ENCODE results near the gene ITGAV.
"Not testable (repeated sequence)": the region's sequence is repeated elsewhere in the genome, so short reads cannot be mapped to it uniquely, and the experiment has no call there.

The ITGAV gene
- 32.6 to 36.7 (median 34.0) reads per million in 3 experiments for total RNA-seq

DNA sequence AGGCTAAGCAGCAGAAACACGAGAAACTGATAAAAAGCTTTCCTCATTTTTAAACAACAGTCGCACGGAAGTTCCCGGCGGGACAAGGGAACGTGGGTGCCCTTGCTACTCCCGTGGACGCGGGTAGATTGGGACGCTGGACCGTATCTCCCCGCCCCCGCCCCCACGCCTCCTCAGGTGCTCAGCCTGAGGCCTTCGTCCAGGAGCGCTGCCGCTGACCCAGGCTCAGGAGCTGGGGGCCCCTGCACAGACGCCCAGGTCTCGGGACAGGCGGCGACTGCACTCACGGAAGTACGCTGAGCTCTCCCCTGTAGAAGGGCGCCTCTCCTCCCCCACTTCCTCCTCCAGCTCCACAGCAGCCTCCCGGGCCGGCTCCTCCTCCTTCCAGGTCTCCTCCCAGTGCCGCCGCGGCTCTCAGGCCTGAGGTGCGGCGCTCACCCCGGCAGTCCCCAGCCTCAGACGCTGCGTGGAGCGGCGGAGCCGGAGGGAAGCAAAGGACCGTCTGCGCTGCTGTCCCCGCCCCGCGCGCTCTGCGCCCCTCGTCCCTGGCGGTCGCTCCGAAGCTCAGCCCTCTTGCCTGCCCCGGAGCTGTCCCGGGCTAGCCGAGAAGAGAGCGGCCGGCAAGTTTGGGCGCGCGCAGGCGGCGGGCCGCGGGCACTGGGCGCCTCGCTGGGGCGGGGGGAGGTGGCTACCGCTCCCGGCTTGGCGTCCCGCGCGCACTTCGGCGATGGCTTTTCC is at the start of gene ITGAV:
Gene ITGAV, plus strand, starts transcription at position 445 of the 738 bp plus-strand sequence. Its CDS starts 283 bp downstream, at position 728.
- DNase-seq: peak; percentile 81

DNA sequence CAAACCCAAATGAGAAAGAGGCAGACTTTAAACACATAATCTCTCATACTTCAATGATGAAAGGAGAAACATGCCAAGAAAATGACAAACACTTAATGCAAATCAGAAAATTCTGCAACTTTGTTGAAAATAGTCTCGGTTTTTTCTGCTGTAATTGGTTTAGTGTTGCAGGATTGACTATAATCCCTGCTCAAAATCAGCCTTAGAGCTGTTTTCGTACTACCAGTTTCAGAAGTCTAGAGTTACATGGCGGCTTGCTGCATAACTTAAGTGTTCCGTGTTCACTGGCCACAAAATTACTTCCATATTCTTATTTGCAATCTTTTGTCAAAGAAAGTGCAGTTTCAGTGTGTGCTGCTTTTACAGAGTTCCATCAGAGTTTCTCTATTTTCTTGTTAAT is 48.9 kb upstream of the ITGAV start:
- DNase-seq: no peak

DNA sequence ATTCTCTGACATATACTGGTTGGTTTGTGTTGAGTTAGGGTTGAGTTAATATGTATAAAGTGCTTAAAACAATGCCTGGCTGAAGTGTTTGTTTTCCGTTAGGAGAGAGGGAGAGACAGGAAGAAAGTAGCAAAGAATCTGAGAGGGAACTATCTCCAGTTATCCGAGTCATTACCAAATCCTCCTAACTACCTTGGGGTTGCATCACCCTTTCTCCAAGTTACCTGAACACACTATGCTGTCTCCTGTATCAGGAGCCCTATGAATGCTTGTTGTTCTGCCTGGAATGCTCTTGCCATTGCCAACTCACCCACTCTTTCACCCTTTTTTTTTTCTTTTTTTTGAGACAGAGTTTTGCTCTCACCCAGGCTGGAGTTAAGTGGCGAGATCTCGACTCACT is 47.9 kb upstream of the ITGAV start:
- DNase-seq: no peak

DNA sequence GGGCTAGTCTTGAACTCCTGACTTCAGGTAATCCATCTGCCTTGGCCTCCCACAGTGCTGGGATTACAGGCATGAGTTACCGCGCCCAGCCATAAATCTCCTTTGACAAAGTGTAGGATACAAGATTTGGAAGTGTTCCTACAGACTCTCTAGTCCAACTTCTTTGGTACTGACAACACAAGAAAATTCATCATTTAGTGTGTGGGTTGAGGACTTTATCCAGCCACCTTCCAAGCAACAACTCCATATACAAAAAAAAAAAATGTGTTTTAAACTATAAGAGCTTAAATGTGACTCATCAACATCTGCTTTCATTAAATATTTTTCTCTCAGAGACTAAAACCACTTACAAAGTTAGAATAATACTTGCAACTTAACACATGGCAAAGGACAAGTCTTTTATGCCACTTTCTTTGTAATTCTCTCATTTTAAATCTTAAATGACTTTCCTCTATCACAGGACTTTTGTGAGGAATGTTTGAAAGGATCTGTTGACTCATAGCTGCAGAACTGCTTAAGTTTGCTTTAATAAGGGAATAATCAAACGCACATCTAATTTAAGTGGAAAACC is 46.2 kb upstream of the ITGAV start:
- no peak for DNase-seq

DNA sequence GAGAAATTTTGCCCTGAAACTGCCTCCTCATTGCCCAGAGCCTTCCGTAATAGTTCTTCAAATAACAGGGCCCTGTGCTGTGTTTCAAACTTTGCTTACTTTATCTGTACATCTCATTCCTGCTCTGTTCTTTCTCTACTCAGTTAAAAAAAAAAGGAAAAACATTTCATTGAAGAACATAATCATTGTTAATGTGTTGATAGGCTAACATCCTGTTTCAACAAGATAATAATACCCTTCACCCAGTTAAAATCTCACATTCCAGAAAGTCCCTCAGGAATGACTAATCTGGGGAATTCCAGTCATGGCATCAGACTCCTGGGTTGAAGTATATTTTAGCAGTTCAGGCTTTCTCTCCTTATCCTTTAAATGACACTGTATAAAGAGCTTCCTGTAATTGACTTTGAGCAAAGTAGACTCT is 45.6 kb upstream of the ITGAV start:
- no peak for DNase-seq

DNA sequence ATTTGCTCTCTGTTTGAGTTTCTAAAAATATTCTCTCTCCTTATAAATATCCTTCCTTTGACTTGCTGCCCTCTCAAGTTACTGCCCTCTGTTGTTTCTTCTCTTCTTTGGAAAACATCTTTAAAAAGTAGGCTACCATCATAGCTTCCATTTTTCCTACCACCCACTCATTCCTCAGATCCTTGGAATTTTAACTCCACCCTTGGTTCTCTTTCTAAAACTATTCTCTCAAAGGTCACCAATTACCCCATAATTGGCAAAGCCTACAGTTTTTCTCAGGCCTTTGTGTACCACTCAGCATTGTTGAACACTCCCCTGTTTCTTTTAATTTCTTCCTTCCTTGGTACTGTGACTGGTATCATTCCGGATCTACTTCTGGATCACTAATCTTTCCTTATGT is 43.0 kb upstream of the ITGAV start:
- DNase-seq: no peak

DNA sequence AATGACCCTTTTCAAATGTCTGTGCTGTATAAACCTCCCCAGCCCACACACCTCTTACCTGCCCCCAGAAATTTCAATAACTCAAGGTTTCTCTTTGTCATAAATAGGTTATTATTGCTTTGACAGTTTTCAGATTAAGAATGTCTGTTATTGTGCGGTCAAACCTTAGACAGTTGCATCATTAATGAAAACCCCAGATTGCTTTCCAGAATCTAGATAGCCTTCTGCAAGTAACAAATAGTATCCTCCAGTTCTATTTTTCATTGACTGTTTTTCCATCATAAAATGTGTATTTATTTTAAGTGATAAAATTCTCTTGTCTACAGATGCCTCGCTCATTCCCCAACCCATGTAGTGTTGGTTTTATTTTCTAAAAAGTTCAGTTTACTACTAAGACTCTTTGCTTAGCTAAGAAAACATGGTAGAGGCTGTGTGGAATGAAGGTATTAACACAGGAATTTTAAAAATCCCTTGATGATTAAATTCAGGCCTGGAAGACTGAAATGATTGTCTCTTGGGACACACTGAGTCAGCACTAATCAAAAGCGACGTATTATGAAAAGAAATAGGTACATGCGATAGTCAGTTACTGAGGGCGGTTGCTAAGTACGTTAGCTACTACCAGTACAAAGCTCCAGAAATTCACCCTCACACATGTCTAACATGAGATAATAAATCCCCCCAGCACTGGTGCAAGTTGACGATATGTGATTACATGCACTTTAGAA is 38.4 kb upstream of the ITGAV start:
- DNase-seq: no peak

DNA sequence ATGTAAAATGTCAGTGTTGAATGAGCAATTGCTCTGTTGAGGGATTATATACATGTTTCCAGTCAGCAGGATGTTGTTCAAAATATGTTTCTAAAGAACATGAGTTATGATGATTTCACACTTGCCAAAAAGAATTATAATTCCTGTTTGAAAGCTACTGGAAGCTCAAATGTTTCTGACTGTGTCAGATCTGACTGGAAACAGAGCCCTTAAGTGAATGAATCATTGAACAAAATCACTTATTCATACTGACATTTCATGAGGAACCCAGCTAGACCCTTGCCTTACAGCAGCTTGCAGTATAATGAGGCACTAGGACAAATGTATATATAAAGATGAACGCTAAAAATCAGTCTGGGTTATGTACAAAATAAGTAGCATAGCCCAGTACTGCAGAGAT is 35.4 kb upstream of the ITGAV start:
- no peak for DNase-seq

DNA sequence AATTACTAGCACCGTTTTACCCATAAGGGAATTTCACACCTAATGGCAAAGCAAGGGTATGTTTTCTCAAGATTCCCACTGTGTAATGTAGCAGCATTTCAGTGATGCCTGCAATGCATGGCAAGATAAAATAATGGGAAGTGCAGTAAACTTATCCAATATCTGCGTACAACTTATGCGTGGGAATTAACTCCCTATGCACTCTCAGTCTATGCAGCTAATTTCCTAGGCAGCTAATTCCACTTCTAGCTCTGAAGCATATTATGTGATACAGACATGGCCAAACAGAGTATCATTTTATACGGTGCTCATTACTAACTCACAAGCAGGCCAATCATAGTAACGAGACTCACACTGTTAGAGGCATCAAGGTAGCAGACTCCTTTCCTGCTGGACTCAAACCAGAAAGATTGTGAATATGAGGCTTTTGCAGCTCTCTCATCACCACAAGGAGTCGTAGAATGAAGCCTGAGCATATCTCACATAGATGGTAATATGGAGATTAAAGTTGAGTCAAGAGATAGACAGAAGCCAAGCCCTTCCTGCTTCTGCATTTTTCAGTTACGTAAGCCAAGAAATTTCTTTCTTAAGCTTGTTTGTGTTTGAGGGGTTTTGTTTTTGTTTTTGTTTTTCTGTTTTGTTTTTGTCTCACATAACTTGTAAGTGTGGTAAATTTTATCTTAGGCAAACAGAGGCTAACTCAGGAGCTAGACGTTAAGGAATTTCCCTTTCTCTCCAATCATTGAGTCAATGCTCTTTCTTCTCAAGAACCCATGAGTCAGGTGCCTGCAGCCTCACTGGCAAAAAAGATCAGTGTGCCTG is 34.8 kb upstream of the ITGAV start:
- no peak for DNase-seq

DNA sequence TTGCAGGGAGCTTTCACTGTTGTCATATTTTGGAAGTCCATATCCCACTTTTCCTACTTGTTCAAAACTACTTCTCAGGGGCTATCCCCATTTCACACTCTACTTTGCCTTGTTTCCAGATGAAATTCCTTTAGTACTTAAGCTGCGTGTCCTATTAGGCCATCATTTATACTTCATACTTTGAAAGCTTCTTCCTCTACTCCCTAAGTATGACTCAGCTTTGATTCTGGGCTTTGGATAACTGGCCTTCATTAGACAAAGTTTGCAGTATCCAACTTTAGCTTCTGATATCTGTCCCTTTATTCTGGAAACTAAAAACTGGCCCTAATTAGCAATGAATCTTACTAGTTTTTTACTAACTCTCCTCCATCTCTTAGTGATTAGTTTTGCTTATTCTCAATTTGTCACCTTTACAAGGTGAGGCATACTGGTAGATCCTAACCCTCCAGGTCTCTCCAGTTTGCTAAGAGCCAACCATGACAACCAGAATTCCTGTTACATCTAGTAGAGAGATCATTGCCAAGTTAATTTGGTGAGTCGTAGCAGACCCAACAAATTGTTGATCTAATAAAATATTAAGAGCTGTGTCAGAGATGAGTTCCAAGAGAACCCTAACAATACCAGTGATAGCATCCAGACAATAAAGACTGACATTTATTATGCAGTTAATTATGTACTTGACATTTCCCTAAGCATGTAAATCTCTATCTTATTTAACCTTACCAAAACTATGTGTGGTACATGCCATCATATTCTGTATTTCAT is 31.2 kb upstream of the ITGAV start:
- no peak for DNase-seq

DNA sequence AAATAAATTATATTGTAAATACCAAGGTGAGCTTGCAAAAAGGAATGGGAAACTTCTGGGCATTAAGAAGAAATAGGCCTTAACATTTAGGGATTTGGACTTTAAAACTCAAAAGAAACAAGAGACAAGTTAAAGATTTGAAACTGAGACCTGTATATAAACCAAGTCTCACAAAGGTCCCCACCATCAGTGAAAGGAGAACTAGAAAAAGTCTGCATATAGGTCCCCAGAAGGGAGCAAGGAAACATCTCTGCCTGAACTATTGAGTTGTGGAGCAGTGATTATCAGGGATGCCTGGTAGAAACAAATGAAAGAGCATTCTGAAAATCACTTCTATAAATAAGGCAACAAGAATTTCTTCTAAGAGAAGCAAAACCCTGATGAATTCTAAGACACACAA is 30.5 kb upstream of the ITGAV start:
- DNase-seq: no peak

DNA sequence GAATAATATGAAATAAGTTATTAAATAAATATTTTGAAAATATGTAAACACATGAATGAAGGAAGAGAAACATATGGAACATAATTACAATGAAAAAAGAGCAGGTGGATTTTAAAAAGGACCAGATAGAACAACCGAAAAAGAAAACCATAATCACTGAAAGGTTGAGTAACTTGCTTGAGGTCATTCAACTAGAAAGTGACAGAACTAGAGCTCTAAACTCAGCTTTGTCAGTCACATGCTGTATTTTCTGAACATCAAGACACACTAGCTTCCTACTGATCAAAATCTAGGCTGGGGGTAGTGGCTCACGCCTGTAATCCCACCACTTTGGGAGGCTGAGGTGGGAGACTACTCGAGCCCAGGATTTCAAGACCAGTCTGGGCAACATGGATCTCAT is 30.0 kb upstream of the ITGAV start:
- DNase-seq: no peak

DNA sequence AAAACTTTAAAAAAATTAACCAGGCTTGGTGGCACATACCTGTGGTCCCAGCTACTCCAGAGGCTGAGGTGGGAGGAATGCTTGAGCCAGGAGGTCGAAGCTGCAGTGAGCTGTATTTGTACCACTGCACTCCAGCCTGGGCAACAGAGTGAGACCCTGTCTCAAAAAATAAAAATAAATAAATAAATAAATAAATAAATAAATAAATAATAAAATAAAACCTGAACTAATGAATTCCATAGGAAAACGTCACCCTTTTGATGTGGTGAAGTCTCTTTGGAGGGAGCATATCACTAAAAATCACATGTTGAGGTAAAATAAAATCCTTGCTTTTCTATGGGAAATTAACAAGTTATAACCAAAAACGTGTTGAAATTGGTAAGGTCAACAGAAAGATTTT is 29.6 kb upstream of the ITGAV start:
- no peak for DNase-seq

DNA sequence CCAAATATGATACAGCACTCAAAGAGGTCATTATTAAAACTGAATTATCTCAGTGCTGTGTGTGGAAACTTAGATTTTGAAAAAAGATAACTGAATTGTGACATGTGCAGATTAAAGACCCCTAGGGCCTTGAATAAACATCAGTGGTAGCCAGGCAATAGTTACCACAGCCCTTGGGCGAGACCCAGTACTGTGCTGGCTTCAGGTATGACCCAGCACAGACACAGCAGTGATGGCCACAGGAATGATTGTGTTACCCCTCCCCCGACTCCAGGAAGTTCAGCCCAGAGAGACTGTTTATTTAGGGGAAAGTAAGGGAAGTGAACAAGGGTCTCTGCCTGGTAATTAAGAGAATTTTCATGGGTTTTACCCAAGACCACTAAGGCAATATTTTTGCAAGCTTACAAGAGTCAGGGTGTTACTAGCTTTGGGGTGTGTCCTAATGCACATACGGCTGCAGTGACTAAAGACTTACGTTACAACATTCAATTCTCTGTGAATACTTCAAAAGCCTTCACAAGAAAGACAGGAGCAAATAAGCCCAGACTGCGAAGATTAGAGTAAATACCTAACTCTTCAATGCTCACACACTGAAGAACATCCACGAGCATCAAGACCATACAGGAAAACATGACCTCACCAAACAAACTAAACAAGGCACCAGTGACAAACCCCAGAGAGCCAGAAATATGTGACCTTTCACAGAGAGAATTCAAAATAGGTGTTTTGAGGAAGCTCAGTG is 28.2 kb upstream of the ITGAV start:
- no peak for DNase-seq

DNA sequence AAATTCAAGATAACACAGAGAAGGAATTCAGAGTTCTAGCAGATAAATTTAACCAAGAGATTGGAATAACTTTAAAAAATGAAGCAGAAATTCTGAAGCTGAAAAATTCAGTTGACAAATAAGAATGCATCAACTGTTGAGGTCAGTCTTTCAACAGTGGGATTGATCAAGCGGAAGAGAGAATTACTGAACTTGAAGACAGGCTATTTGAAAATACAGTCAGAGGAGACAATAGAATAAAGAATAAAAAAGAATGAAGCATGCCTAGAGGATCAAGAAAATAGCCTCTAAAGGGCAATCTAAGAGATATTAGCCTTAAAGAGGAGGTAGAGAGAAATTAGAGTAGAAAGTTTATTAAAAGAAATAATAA is 27.7 kb upstream of the ITGAV start:
- DNase-seq: no peak

DNA sequence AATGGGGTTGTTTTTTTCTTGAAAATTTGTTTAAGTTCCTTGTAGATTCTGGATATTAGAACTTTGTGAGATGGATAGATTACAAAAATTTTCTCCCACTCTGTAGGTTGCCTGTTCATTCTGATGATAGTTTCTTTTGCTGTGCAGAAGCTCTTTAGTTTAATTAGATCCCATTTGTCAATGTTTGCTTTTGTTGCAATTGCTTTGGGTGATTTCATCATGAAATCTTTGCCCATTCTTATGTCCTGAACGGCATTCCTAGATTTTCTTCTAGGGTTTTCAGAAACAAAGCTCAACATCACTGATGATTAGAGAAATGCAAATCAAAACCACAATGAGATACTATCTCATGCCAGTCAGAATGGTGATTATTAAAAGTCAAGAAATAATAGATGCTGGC is 21.3 kb upstream of the ITGAV start:
- DNase-seq: not testable (repeated sequence)

DNA sequence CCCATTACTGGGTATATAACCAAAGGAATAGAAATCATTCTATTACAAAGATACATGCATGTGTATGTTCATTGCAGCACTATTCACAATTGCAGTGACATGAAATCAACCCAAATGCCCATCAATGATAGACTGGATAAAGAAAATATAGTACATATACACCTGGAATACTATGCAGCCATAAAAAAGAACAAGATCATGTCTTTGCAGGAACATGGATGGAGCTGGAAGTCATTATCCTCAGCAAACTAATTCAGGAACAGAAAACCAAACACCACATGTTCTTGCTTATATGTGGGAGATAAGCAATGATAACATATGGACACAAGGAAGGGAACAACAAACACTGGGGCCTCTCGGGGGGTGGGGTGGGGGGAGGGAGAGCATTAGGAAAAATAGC is 20.7 kb upstream of the ITGAV start:
- not testable (repeated sequence) for DNase-seq

DNA sequence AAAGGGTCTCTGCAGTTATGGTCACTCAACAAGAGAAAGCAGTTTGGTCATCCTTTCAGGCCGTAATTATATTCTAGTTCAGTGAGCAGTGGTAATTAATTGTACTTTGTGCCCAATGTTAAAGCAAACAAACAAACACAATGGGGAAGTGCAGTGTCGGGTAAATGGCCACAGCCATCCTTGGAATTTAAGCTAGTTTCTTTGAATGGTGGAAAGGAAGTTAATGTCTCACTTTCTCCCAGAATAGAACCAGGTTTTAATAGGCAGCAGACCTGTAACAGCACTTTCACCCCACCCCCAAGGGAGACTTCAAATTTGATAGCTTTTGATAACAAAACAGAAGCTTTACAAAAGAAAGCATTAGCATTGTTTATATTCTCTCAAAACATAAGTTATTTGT is 20.0 kb upstream of the ITGAV start:
- no peak for DNase-seq

DNA sequence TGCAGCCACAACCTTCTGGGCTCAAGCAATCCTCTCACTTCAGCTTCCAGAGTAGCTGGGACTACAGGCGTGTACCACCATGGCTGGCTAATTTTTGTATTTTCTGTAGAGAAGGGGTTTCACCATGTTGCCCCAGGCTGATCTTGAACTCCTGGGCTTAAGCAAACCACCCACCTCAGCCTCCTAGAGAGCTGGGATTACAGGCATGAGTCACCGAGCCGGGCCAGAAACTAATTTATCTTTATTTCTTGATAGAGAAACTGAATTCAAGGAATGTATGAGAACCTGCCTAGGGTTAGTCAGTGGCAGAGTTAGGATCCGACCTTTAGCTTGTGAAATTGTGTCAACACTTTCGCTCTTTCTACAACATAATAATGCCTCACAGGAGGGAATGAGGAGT is 19.3 kb upstream of the ITGAV start:
- no peak for DNase-seq

DNA sequence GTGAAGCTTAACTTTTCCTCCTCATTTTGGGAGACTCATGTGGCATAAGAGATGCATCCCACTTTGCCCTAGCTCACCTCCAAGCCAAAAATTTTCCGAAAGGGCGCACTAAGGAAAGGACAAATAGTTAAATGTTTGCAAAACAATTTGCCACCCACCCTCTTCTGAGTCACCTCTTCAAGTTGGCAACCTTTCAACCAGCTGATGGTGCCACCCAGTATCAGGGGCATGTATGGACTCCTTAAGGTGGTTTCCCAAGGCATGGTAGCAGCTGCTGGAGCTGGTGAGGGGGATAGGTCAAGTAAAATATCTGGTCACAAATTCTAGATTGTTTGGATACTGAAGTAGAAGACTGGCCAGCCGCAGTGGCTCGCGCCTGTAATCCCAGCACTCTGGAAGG is 17.2 kb upstream of the ITGAV start:
- no peak for DNase-seq

DNA sequence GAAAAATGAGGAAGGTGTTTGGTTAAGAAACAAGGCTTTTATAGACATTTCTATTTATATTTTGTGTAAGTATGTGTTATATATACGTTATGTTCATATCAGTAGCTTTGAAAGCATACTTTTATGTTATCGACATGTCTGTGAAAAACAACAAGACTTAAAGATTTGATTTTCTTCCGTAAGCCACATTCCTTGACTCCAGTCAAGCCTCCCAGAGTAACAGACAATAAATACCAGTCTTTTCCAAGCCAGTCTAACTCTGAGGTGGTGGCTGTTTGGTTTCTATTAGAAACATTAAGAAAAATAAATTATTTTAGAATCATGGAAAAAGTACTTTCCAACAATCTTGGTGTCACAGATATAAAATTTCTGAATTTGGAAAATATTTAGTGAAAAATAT is 16.3 kb upstream of the ITGAV start:
- DNase-seq: no peak

DNA sequence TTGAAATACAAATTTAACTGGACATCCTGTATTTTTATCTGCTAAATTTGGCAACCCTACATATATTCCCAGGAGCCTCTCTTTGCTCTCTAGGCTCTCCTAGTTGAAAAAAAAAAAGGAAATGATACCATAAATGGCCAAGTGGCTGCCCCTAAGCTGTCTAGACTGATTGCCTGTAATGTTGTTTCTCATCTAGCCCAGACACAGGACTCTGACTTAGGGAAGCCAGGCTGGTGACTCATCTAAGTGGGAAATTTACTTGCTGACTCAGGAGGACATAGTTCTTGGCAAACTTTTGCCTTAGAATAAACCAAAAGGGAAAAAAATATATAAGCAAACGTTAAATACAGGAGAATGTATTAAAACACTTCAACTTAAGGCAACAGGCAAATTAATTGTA is 14.6 kb upstream of the ITGAV start:
- DNase-seq: no peak

Measured in central memory CD4-positive, alpha-beta T cell (primary cell).